H4 (cell line): Measurements from ENCODE around the gene OSBPL6. TPM values are rescaled to one million over a fixed set of nuclear protein-coding genes. Genes with fewer than 3 reads are reported as not detected.
A peak's percentile ranks its signal among the peaks of the same experiment; 100 is the strongest.

Source experiments
- DNase-seq: peaks from one replicate; pipeline ENCODE4 v3.0.0-alpha.2; 2015; ENCODE audit warnings: low spot score
- total RNA-seq: library from RNA; depleted of rRNA; stranded (reverse); fragments of >200 nt; shearing (Covaris generic); gene quantifications from 2 replicates; pipeline ENCODE4 v1.2.3, GENCODE V29; 2014

OSBPL6 gene
- total RNA-seq, 1 experiment from 2014 or later = 10.1 TPM

DNA sequence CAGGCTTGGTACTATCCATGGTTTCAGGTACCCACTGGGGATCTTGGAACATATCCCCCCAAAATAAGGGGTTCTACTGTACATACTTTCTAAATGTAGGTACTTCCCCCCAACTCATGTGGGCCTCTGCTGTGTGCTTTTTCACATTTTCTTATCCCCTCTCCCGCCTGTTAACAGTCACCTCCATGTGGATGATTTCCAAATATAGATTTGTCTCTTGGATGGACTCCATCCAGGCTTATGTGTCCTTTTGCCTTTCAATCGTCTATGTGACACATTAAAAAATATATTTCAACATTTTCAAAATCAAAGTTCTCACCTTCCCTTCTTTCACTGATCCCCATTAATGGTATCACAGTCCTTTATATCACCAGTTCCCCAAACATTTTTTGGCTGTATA lies 44.4 kb downstream of the OSBPL6 start:
- DNase-seq = no peak

DNA sequence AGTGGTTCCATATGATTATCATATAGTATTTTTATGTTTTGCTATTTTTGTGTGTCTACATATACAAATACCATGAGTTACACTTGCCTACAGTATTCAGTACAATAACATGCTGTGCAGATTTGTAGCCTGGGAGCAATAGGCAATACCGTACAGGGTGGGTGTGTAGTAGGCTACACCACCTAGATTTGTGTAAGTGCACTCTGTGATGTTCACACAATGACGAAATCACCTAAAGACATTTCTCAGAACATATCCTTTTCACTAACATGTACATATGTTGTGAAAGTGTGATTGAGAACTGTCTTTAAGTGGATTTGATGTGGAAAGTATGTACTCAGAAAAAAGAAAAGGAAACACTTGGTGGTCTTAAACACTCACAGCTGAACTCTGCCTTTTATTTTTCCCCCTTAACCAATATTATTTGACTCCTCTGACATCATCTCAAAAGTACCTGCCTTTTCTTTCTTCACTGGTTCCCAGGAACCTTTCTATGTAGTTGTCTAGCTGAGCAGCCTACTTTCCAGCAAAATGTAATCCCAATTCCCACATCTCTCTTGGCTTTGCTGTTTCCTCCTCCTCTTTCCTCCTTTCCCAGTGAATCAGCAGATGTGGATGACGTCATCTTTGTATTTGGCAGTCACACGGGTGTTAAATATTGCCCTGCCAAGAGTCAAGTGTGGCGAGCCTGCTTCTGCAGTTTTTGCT lies 47.7 kb downstream of the OSBPL6 start:
- peak; percentile 91 for DNase-seq

DNA sequence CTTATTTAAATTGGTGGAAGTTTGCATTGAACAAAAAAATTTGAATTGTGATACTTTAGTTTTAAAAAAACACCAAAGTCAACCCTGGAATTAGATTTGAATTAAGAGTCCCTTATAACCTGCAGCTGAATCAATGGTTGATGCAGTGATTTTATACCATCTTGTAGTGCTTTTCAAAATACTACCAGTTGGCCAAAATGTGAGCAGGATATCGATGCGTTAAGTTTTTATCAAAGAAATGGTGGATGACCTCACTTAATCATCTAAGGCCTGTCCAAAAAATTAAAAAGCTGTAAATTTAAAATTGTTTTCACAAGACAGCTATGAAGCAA lies 48.2 kb downstream of the OSBPL6 start:
- DNase-seq = no peak

DNA sequence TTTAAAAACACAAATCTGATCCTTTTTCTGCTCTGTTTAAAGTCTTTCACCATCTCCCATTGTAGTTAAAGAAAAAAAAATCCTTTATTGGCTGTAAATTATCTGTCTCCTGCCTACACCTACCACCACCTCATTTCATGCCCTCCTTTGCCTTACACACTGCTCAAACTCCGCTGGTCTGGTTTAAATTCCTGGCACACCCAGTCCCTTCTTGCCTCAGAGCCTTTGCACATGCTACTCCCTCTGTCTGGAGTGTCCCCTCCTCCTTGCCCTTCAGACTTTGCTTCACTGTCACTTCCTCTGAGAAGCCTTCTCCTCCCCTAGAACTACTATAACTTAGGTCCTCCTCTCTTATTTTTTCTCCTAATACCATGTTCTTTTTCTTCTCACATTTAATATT lies 49.6 kb downstream of the OSBPL6 start:
- DNase-seq = no peak

DNA sequence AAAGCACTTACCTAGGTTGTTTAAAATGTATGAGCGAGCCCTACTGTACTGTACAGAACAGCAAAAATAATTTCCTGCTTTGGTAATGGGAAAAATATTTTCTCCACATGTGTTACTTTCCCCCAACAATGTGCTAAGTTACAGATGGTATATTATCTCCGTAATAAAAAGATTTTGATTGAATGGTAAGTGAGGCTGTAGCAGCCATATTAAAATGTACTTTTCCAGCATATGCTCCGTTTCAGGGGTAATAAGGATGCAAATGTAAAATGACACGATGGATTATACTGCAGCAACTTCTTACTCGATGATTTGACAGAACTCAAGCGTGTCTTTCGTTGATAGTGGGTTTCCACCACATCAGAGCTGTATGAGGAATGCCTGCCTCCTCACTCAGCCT lies 50.5 kb downstream of the OSBPL6 start:
- no peak for DNase-seq

DNA sequence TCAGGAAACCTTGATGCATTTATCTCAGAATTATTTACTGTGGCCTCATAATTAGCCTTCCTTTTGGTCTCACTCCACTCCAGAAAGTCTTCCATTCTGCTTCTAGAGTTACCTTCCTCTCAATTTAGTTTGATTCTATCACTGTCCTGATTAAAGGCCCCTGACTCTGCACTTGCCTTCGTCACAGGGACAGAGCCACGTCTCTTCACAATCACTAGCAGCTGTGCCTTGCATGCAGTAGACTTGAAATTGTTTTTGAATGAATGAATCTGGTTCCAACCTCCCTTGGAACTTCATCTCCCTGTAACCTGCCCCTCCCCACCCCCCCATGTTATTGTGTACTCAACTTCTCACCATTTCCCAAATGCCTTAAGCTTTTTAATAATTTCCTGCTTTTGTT lies 52.4 kb downstream of the OSBPL6 start:
- no peak for DNase-seq

DNA sequence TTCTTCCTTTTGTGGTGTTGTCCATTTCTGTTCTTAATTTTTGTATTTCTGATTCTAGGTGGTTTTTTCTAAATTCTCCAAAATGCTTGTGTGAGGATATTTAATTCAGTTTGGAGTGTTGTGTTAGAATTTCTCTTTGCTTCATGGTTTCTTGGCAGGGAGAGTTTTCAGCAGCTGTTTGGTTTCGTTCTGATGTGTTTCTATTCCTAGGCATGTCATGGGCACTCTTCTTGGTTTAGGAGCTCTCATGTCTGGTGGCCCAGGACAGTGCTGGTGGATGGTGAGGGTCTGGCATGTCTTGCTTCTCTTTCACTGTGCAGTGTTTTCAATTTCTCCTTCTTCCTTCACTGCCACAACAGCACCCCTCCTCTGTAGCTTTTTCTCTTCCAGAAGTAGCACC lies 52.9 kb downstream of the OSBPL6 start:
- no peak for DNase-seq

DNA sequence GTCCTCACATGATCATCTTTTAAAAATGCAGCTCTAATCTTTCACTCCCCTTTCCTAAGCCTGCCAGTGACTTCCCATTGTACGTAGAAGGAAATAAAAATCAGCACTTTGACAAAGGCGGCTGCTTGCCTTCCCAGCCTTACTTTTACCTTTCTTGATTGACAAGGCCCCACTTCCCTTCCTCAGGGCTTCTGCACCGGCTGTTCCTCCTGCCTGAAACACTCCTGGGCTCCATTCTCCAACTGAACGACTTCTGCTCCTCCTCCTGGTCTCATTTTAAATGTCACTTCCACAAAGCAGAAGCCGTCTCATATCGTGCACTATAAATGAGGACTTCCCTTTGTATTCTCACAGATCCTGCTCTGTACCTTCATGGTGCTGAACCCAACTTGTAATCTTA lies 56.1 kb downstream of the OSBPL6 start:
- DNase-seq = no peak

DNA sequence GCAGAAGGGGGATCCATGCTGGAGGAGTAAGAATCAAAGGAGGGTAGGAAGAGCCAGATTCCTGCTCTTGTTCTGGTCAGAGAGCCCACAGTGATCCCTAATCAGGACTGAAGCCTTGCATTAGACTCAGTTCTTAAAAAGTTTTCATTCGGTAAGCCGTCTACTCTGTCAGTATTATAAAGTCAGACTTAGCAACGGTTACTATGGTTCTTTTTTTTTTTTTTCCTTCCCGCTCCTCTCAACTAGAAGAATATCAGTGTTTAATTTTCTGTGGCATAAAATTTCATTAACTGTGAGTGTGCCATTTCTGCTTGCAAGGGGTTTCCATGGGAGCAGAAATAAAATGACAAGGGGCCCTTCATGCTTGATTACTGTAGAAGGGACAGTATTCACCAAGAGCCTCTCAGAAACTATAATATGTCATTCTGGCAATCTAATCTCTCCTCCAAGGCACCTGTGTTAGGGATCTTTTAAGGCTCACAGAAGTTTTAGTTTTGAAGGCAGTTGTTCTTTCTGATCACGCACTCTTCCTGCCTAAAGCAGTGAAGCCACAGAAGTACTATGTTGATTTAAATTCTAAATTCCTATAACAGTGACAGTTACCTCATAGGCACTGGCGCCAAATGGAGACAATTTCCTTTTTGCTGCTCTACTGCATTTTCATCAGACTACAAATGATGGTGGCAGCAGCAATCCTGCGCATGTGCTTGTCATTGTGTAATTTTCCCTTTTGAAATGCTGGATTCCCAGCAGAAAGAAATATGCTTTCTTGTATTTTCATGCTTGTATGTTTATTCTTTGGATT lies 57.0 kb downstream of the OSBPL6 start:
- no peak for DNase-seq

DNA sequence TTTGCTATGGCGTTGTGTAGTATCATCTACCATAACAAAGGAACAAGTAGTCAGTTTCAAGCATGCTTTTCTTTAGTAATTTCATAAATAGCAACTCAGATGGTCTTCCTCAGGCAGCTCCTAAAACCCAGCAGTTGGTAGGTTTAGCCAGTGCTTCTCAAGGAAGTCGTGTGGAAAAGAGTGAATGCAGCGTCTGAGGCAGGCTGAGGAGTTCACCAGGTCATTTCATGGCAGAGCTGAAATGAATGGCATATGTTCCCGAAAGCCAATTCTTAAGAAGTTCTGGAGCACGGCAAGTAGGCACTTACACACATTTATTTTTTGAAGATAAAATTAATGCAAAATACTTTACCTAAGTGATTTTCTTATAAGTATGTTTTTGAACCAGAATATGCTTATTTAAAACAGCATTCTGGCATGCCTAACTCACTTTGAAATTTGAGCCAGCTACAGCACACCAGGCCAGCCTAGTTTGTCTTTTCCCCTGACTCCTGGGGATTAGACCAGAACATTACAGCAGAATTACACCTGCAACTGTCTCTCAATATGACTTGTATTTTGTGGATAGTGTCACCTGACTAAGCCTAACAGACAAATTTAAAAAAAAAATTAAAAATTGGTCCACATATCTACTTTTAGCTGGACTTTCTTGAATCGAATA lies 62.2 kb downstream of the OSBPL6 start:
- no peak for DNase-seq

DNA sequence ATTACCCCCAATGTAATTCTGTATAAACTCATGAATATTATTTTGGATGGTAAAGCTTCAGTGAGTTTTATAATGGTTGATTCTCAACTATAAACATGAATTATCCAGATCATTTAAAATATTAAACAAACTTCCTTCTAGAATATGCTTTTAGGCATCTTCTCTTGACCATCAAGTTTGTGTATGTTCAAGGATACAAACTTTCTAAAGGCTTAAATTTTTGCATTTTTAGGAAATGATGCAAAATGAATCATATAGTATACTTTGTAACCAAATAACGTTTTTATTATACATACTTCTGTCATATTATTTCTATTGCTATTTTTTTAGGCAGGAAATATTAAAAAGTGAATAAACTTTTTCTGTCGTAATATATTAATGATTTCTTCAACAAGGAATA lies 62.8 kb downstream of the OSBPL6 start:
- DNase-seq = no peak

DNA sequence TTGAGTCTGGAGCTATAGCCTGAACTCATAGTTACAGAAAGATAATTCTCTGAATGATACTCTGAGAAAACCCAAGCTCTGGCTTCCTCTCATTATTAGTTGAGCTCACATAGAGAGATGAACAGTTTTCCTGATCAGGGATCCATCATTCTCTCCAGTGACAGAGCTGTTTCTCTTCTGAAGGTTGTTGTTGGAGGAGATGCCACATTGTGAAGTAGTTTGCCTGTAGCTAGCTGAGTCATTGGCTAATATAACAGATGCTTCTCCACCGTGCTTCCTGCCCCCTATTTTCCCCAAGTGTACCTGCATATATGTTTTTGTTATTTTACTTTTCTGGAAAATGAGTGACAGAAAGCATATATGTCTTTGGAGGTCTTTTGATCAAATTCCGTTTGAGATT lies 64.6 kb downstream of the OSBPL6 start:
- peak; percentile 11 for DNase-seq

DNA sequence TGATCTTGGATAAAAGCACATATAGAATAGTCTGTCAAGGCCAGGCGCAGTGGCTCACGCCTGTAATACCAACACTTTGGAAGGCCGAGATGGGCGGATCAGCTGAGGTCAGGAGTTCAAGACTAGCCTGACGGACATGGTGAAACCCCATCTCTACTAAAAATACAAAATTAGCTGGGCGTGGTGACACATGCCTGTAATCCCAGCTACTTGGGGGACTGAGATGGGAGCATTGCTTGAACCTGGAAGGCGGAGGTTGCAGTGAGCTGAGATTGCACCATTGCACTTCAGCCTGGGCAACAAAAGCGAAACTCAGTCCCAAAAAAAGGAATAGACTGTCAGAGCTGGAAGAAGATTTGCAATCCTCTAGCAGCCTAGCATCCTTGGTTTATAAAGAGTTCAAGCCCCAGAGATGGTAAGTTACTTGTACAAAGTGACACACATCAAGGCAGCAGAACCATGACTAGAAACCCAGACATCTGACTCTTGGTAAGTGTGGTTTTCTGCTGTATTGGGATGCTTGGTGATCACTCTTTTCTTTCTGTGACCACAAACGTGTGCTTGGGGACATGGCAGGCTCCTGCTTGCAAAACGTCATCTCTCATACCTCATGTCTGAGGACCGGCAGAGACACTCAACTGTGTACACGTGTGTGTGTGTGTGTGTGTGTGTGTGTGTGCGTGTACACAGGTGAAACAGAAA lies 69.0 kb downstream of the OSBPL6 start:
- no peak for DNase-seq

DNA sequence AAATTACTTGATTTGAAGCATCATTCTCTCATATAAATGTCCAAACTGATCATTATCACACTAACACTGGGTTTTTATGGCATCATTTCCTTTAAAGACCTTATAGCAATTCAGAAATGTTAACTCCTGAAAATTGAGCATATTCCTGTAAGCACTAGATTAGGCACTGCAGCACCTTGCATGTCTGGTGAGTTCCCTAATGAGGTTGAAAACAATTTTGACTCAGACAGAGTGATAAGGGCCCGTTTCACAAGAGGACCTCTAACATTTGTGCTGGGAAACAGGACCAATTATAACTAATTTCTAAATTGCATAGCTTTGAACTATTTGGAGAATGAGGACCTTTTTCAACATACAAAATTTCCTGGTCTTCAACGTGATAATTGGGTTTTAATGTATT lies 69.9 kb downstream of the OSBPL6 start:
- DNase-seq = no peak

DNA sequence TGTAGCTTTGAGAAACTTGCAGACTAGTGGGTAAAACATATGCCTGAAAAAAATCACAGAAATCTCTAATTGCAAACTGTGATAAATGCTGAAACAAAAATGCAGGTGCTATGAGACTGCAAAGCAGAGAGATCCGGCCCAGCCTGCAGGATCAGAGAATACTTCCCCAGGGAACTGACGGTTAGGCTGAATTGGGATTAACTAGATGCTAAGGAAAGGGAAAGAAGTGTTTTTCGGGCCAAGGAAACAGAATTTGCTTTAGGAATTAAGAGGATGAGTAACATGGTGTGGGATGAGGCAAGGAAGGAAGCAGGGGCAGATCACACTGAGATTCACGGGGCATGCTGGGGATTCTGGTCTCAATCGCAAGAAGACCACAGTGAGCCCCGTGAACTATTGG lies 71.5 kb downstream of the OSBPL6 start:
- DNase-seq = no peak

DNA sequence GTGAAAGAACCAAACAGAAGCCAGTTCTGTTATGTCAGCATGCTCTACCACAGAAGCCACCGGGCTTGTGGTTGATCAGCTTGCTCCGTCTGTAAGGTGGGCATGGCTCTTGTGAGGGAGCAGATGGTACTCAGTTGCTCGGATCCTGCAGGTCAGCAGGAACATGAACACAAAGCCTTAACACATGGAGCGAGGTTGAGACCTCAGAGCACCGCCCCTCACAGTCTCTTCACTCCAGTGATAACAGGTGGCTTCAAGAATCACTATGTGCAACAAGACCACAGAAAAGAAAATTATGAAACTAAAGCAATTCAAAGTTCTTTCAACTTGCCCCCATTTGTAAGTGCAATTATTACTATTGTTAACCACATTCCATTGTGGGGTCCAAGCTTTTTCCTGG lies 72.1 kb downstream of the OSBPL6 start:
- DNase-seq = no peak

DNA sequence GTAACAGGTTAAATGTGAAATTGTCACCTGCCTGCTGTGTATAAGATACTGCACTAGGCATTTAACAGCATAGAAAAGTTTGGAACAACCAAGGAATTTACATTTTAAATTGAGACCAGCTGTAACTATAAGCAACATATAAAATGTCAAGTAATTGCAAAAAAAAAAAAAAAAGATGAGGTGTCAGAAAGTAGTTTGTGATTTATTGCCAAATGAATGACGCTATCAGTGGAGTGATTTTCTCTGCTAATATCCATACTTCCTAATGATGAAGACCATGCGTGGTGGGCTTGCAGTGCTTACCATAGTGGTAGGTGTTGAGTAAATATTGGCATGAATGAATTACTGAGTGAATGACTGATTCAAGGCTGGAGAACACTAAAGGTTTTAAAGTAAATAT lies 73.3 kb downstream of the OSBPL6 start:
- no peak for DNase-seq

DNA sequence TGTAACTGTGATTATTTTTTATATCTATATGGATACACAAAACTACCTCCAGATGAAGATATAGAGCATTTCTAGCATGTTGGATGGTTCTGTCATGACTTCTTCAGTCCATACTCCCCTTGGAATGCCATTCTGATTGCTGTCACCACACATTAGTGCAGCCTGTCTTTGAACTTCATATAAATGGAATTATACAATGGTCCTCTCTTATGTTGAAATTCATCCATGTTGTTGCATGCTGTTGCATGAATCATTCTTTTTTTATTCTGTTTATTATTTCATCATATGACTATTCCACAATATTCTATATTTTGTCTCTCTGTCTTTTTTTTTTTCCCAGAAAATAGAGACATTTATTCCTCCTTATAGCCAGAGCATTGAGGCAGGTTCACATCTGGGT lies 74.1 kb downstream of the OSBPL6 start:
- DNase-seq = no peak

DNA sequence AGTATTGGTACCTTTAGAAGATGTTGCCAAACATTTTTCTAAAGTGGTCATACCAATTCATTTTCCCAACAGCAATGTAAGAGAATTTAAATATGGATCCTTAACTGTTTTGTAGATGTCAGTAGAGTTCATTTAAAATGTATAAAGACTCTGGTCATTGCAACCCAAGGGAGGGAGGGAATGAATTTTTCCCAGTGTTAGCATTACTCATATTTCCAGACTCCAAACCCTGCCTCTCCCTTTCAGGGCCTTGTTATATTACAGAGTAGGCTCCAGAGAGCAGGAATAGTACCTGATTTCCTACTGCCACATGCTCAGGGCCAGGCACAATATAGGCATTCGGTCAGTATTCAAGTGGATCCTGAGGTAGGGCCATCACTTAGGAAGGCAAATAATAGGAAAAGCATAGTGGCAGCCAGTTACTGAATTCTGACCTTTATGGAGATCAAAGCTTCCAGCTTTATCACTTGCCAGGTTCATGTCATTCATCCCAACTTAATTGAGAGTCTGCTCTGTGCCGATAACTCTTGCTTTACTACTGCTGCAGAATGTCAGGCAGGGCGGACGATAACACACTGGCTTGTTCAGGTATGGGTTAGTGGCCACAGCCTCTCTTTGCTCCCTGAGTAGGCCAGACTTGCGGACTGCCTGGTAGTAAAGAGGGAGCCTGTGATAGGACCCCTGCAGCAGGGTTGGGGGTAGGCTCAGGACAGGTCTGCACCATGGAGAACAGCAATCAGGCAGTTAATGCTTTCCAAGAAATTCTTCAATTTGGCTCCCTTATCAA lies 75.3 kb downstream of the OSBPL6 start:
- DNase-seq = no peak

DNA sequence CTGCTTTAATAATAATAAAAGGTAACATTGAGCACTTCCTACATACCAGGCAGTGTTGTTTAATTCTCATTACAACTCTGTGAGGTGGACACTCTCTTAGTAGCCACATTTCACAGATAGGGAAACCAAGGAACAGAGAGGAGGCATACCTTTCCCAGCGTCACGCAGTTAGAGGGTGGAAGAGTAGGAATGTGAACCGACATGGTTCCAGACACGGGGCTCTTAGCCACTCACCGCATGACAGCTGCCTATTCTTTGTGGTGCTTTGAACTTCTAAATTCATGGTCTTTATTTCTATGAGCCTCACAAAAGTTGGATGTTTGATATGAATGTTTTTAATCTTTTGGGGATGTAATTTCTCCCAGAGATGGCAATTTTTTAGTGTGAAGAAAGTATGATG lies 76.0 kb downstream of the OSBPL6 start:
- DNase-seq = no peak

DNA sequence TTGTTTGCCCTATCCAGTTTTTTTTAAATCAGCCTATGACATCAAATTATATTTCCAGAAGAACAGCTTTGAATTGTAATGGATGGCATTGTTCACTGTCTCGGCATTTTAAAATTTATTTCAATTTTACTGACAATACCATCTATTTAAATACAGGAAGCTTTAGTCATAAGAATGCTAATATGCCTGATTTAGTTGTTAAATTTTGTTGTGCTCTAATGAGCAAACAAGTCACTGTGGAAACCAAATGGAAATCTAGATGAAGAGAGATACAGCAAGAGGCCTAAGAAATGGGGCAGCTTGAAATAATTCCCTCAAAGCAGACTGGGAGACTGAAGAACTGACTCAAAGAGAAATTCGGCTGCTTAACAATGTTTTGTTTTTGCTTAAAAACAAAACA lies 76.8 kb downstream of the OSBPL6 start:
- DNase-seq = no peak
